MM.1S (cell line): ENCODE results near the gene KATNBL1.

Experiments
- DNase-seq: peaks from one replicate; pipeline ENCODE4 v3.0.0-alpha.2; 2015
- H2AFZ ChIP-seq: fragments of 300-600 bp; sonication (generic); 2 replicates; pipeline ENCODE4 v1.6.0; 2016; ENCODE audit warnings: antibody characterized with exemption, low read length
- H3F3A ChIP-seq: fragments of 300-600 bp; sonication (generic); 2 replicates; pipeline ENCODE4 v1.6.1; 2016; ENCODE audit warnings: mild to moderate bottlenecking, antibody characterized with exemption, low read length, moderate library complexity, mixed read lengths; ENCODE audit not compliant: insufficient read depth
- H3K27ac ChIP-seq: fragments of 300-600 bp; sonication (generic); 2 replicates; pipeline ENCODE4 v1.5.1; 2016; ENCODE audit warnings: mild to moderate bottlenecking, low read length
- H3K27me3 ChIP-seq: fragments of 300-600 bp; sonication (generic); replicated peaks from 2 replicates; pipeline ENCODE4 v1.6.0; 2016; ENCODE audit warnings: low read length; ENCODE audit not compliant: insufficient read depth
- H3K36me3 ChIP-seq: fragments of 300-600 bp; sonication (generic); replicated peaks from 2 replicates; pipeline ENCODE4 v1.6.1; 2016; ENCODE audit warnings: mild to moderate bottlenecking, low read length, mixed read lengths; ENCODE audit not compliant: insufficient read depth
- H3K4me1 ChIP-seq: fragments of 300-600 bp; sonication (generic); 2 replicates; pipeline ENCODE4 v1.6.1; 2016; ENCODE audit warnings: low read length, mixed read lengths
- H3K4me2 ChIP-seq: fragments of 300-600 bp; sonication (generic); 2 replicates; pipeline ENCODE4 v1.6.0; 2016; ENCODE audit warnings: low read depth, low read length
- H3K4me3 ChIP-seq: fragments of 300-600 bp; sonication (generic); 2 replicates; pipeline ENCODE4 v1.5.1; 2016; ENCODE audit warnings: low read length, mixed read lengths
- H3K79me2 ChIP-seq: fragments of 300-600 bp; sonication (generic); 2 replicates; pipeline ENCODE4 v1.6.1; 2016; ENCODE audit warnings: mixed run types, low read length, mixed read lengths
- H3K9ac ChIP-seq: fragments of 300-600 bp; sonication (generic); 2 replicates; pipeline ENCODE4 v1.6.1; 2016; ENCODE audit warnings: low read length, mixed read lengths
- H3K9me2 ChIP-seq: fragments of 300-600 bp; sonication (generic); replicated peaks from 2 replicates; pipeline ENCODE4 v1.6.1; 2016; ENCODE audit warnings: mild to moderate bottlenecking, low read length, mixed read lengths; ENCODE audit not compliant: insufficient read depth
- H3K9me3 ChIP-seq: fragments of 300-600 bp; sonication (generic); replicated peaks from 2 replicates; pipeline ENCODE4 v1.6.1; 2016; ENCODE audit warnings: mild to moderate bottlenecking, low read length, mixed read lengths; ENCODE audit not compliant: insufficient read depth
- H4K20me1 ChIP-seq: fragments of 300-600 bp; sonication (generic); 2 replicates; pipeline ENCODE4 v1.6.1; 2016; ENCODE audit warnings: mild to moderate bottlenecking, low read length, moderate library complexity, mixed read lengths; ENCODE audit not compliant: insufficient read depth
- EZH2 ChIP-seq: fragments of 300-600 bp; sonication (generic); optimal IDR thresholded peaks from 2 replicates; pipeline ENCODE3; 2017; ENCODE audit warnings: low read depth, mild to moderate bottlenecking, antibody characterized with exemption, low read length, mixed read lengths
- EZH2phosphoT487 ChIP-seq: fragments of 300-600 bp; sonication (generic); IDR thresholded peaks from 2 replicates; pipeline ENCODE4 v1.6.1; 2018; ENCODE audit warnings: antibody characterized with exemption, low read length
- TF ChIP-seq, protein P1 (sequence below): fragments of 300-600 bp; sonication (generic); IDR thresholded peaks from 2 replicates; pipeline ENCODE4 v1.5.1; 2016; ENCODE audit warnings: antibody characterized with exemption, low read length, mixed read lengths

The KATNBL1 gene

GRCh38 chr15:34119291-34119690 is 90.6 kb downstream of the KATNBL1 start:
- Histone ChIP-seq H3K79me2 (no peaks in the 10 kb centered on the region), H3K36me3 (no peaks in the 10 kb centered on the region), H3K9ac (no peak overlapping the region), H3K4me1 (no peaks in the 10 kb centered on the region), H4K20me1 (no peaks in the 10 kb centered on the region), H3K9me3 (no peaks in the 10 kb centered on the region), H3K4me2 (no peak overlapping the region), H3K27me3 (no peaks in the 10 kb centered on the region), H3K9me2 (no peaks in the 10 kb centered on the region), H3K27ac (no peak overlapping the region), H2AFZ (no peak overlapping the region), H3K4me3 (no peak overlapping the region), H3F3A (no peaks in the 10 kb centered on the region)
- TF ChIP-seq, protein P1, sequence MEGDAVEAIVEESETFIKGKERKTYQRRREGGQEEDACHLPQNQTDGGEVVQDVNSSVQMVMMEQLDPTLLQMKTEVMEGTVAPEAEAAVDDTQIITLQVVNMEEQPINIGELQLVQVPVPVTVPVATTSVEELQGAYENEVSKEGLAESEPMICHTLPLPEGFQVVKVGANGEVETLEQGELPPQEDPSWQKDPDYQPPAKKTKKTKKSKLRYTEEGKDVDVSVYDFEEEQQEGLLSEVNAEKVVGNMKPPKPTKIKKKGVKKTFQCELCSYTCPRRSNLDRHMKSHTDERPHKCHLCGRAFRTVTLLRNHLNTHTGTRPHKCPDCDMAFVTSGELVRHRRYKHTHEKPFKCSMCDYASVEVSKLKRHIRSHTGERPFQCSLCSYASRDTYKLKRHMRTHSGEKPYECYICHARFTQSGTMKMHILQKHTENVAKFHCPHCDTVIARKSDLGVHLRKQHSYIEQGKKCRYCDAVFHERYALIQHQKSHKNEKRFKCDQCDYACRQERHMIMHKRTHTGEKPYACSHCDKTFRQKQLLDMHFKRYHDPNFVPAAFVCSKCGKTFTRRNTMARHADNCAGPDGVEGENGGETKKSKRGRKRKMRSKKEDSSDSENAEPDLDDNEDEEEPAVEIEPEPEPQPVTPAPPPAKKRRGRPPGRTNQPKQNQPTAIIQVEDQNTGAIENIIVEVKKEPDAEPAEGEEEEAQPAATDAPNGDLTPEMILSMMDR, result no peak
- TF ChIP-seq EZH2phosphoT487 (no peak), EZH2 (no peak)
- no peak for DNase-seq

DNA sequence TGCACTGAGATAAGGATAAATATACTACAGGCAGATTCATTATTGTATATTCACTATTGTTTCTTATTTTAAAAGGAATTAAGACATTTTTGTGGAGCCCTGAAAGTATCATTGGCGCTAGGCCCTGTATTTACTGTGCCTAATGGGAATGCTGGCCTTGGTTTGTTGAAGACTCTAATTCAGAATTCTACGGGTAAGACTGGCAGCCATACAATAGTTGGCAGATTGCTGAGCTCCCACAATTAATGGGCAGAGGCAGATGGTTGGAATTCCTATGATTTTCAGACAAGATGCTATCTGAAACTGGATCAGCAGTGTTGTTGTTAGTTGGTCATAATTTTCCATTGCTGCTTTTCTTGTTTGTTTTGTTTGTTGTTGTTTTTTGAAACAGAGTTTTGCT is 93.3 kb downstream of the KATNBL1 start:
- H3K4me2 ChIP-seq, result no peak overlapping the region
- no peak overlapping the region for H3K9ac ChIP-seq
- H3K27ac ChIP-seq, result no peak overlapping the region
- DNase-seq, result no peak
- H2AFZ ChIP-seq, result no peak overlapping the region
- no peaks in the 10 kb centered on the region for H3K36me3 ChIP-seq
- H3K9me2 ChIP-seq, result no peaks in the 10 kb centered on the region
- no peak overlapping the region for H3K4me3 ChIP-seq
- TF ChIP-seq, protein P1, result no peak
- TF ChIP-seq EZH2 (no peak), EZH2phosphoT487 (no peak)
- no peaks in the 10 kb centered on the region for H3K9me3 ChIP-seq
- H3K79me2 ChIP-seq, result no peaks in the 10 kb centered on the region
- H3K4me1 ChIP-seq, result no peaks in the 10 kb centered on the region
- no peaks in the 10 kb centered on the region for H4K20me1 ChIP-seq
- H3K27me3 ChIP-seq, result no peaks in the 10 kb centered on the region
- H3F3A ChIP-seq, result no peaks in the 10 kb centered on the region

DNA sequence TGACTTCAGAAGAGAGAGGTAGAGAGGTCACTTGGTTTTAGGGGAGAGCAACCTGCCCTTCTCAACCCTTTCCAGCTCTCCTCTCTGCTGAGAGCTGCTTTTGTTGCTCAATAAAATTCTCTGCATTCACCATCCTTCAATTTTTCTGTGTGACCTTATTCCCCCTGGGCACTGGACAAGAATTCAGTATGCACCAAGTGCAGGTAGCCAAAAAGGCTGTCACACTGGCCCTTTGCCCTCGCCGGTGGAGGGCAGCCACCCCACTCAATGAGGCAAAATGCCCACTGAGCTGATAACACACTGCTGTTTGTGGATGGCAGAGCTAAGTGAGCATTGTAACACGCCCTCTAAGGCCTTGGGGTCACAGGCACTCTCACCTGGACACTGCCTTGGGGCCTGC is 95.2 kb downstream of the KATNBL1 start:
- H3K4me1 ChIP-seq, result no peaks in the 10 kb centered on the region
- no peak overlapping the region for H3K27ac ChIP-seq
- H3K4me3 ChIP-seq, result no peak overlapping the region
- no peak overlapping the region for H3K4me2 ChIP-seq
- DNase-seq, result no peak
- TF ChIP-seq EZH2phosphoT487 (no peak), EZH2 (no peak)
- TF ChIP-seq, protein P1, result no peak
- no peaks in the 10 kb centered on the region for H3K9me3 ChIP-seq
- no peaks in the 10 kb centered on the region for H3K79me2 ChIP-seq
- H4K20me1 ChIP-seq, result no peaks in the 10 kb centered on the region
- H3K36me3 ChIP-seq, result no peaks in the 10 kb centered on the region
- H3F3A ChIP-seq, result no peaks in the 10 kb centered on the region
- no peaks in the 10 kb centered on the region for H3K27me3 ChIP-seq
- no peak overlapping the region for H3K9ac ChIP-seq
- H2AFZ ChIP-seq, result no peak overlapping the region
- no peaks in the 10 kb centered on the region for H3K9me2 ChIP-seq

DNA sequence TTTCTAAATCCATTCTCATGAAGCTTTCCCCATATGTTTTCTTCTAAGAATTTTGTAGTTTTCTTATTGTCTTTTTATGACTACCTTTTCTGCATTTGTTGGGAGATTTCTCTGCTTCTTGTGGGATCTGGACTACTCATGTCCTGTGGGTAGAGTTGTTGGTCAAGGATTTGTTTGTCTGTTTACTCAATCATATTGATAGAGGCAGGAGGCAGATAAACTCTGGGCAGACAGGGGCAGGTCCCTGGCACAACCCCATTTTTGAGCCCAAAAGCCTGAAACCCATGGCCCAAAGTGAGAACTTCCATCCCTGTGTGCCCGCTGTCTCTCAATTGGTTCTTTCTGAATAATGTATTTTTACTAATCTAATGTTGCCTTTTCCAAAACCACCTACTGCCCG is 95.7 kb downstream of the KATNBL1 start:
- no peaks in the 10 kb centered on the region for H3K9me2 ChIP-seq
- no peaks in the 10 kb centered on the region for H4K20me1 ChIP-seq
- no peaks in the 10 kb centered on the region for H3K27me3 ChIP-seq
- H3K4me1 ChIP-seq, result no peaks in the 10 kb centered on the region
- no peak for DNase-seq
- H3K9me3 ChIP-seq, result no peaks in the 10 kb centered on the region
- no peak overlapping the region for H3K9ac ChIP-seq
- H2AFZ ChIP-seq, result no peak overlapping the region
- H3K79me2 ChIP-seq, result no peaks in the 10 kb centered on the region
- H3K4me2 ChIP-seq, result no peak overlapping the region
- H3K36me3 ChIP-seq, result no peaks in the 10 kb centered on the region
- H3F3A ChIP-seq, result no peaks in the 10 kb centered on the region
- H3K27ac ChIP-seq, result no peak overlapping the region
- TF ChIP-seq, protein P1, result no peak
- TF ChIP-seq EZH2phosphoT487 (no peak), EZH2 (no peak)
- no peak overlapping the region for H3K4me3 ChIP-seq
